ENCODE results near the gene FADS2. TPM values are rescaled to one million over a fixed set of nuclear protein-coding genes. Genes with fewer than 3 reads are reported as not detected.

The FADS2 gene
- total and polyA plus RNA-seq, 2 donors = 33.3 to 75.1 TPM

GRCh38 chr11:61820174-61820573 is 7.9 kb upstream of the FADS2 start:
- 88% methylated on average over 2 of the region's 2 CpGs for WGBS
- H3K36me3 ChIP-seq (ENCODE audit: insufficient read depth) = no peaks in the 10 kb centered on the region
- DNase-seq (ENCODE audit: extremely low spot score) = no peak
- no peaks in the 10 kb centered on the region for H3K4me1 ChIP-seq (ENCODE audit: insufficient read depth)
- no peak overlapping the region for H3K27ac ChIP-seq (ENCODE audit: low read depth)
- H3K4me3 ChIP-seq (ENCODE audit: low read depth, low read length) = no peak overlapping the region

- no peaks in the 10 kb centered on the region for H3K4me1 ChIP-seq (ENCODE audit: insufficient read depth)
- H3K4me3 ChIP-seq (ENCODE audit: low read depth, low read length) = peak overlapping the region; percentile 51
- DNase-seq (ENCODE audit: extremely low spot score) = no peak
- peak overlapping the region; percentile 12 for H3K27ac ChIP-seq (ENCODE audit: low read depth)
- WGBS = 14% methylated on average over 23 of the region's 23 CpGs
- H3K36me3 ChIP-seq (ENCODE audit: insufficient read depth) = no peaks in the 10 kb centered on the region
Observed at GRCh38 chr11:61826930-61827570, 1.1 kb upstream of the FADS2 start.

GRCh38 chr11:61828379-61828628 is 204 bp downstream of the FADS2 start:
- H3K4me3 ChIP-seq (ENCODE audit: low read depth, low read length) = peak overlapping the region; percentile 51
- peak overlapping the region; percentile 50 for H3K27ac ChIP-seq (ENCODE audit: low read depth)
- no peak for DNase-seq (ENCODE audit: extremely low spot score)
- no peaks in the 10 kb centered on the region for H3K4me1 ChIP-seq (ENCODE audit: insufficient read depth)
- whole genome bisulfite sequencing = under 1% methylated on average over 16 of the region's 16 CpGs
- no peaks in the 10 kb centered on the region for H3K36me3 ChIP-seq (ENCODE audit: insufficient read depth)

- Histone ChIP-seq H3K27ac (ENCODE audit: low read depth) (peak overlapping the region; percentile 50), H3K36me3 (ENCODE audit: insufficient read depth) (no peaks in the 10 kb centered on the region), H3K4me3 (ENCODE audit: low read depth, low read length) (peak overlapping the region; percentile 51), H3K4me1 (ENCODE audit: insufficient read depth) (no peaks in the 10 kb centered on the region)
- WGBS = 2% methylated on average over 55 of the region's 55 CpGs
- DNase-seq (ENCODE audit: extremely low spot score) = no peak
Observed at GRCh38 chr11:61828629-61829407, 718 bp downstream of the FADS2 start.

- 62% methylated on average over 4 of the region's 4 CpGs for WGBS
- Histone ChIP-seq H3K4me1 (ENCODE audit: insufficient read depth) (no peaks in the 10 kb centered on the region), H3K36me3 (ENCODE audit: insufficient read depth) (no peaks in the 10 kb centered on the region), H3K4me3 (ENCODE audit: low read depth, low read length) (no peak overlapping the region), H3K27ac (ENCODE audit: low read depth) (no peak overlapping the region)
- no peak for DNase-seq (ENCODE audit: extremely low spot score)
Observed at GRCh38 chr11:61829806-61830205, 1.7 kb downstream of the FADS2 start.

- H3K4me1 ChIP-seq (ENCODE audit: insufficient read depth) = no peaks in the 10 kb centered on the region
- no peak overlapping the region for H3K27ac ChIP-seq (ENCODE audit: low read depth)
- DNase-seq (ENCODE audit: extremely low spot score) = no peak
- no peaks in the 10 kb centered on the region for H3K36me3 ChIP-seq (ENCODE audit: insufficient read depth)
- H3K4me3 ChIP-seq (ENCODE audit: low read depth, low read length) = no peak overlapping the region
- 16% methylated on average over 8 of the region's 8 CpGs for WGBS
Observed at GRCh38 chr11:61830237-61831105, 2.4 kb downstream of the FADS2 start.

- no peak for DNase-seq (ENCODE audit: extremely low spot score)
- Histone ChIP-seq H3K36me3 (ENCODE audit: insufficient read depth) (no peaks in the 10 kb centered on the region), H3K4me1 (ENCODE audit: insufficient read depth) (no peaks in the 10 kb centered on the region), H3K27ac (ENCODE audit: low read depth) (no peak overlapping the region), H3K4me3 (ENCODE audit: low read depth, low read length) (no peak overlapping the region)
- whole genome bisulfite sequencing = 84% methylated on average over 4 of the region's 4 CpGs
Observed at GRCh38 chr11:61832207-61832606, 4.1 kb downstream of the FADS2 start.

- no peak overlapping the region for H3K4me3 ChIP-seq (ENCODE audit: low read depth, low read length)
- H3K4me1 ChIP-seq (ENCODE audit: insufficient read depth) = no peaks in the 10 kb centered on the region
- 75% methylated on average over 7 of the region's 7 CpGs for WGBS
- no peaks in the 10 kb centered on the region for H3K36me3 ChIP-seq (ENCODE audit: insufficient read depth)
- DNase-seq (ENCODE audit: extremely low spot score) = no peak
- no peak overlapping the region for H3K27ac ChIP-seq (ENCODE audit: low read depth)
Observed at GRCh38 chr11:61832754-61833153, 4.7 kb downstream of the FADS2 start.

GRCh38 chr11:61833471-61833870 is 5.4 kb downstream of the FADS2 start:
- no peak for DNase-seq (ENCODE audit: extremely low spot score)
- no peak overlapping the region for H3K4me3 ChIP-seq (ENCODE audit: low read depth, low read length)
- 81% methylated on average over 11 of the region's 11 CpGs for WGBS
- no peaks in the 10 kb centered on the region for H3K4me1 ChIP-seq (ENCODE audit: insufficient read depth)
- no peaks in the 10 kb centered on the region for H3K36me3 ChIP-seq (ENCODE audit: insufficient read depth)
- no peak overlapping the region for H3K27ac ChIP-seq (ENCODE audit: low read depth)

GRCh38 chr11:61833926-61834277 is 5.8 kb downstream of the FADS2 start:
- H3K4me3 ChIP-seq (ENCODE audit: low read depth, low read length) = no peak overlapping the region
- WGBS = 89% methylated on average over 12 of the region's 12 CpGs
- H3K36me3 ChIP-seq (ENCODE audit: insufficient read depth) = no peaks in the 10 kb centered on the region
- no peak for DNase-seq (ENCODE audit: extremely low spot score)
- H3K4me1 ChIP-seq (ENCODE audit: insufficient read depth) = no peaks in the 10 kb centered on the region
- peak overlapping the region; percentile 55 for H3K27ac ChIP-seq (ENCODE audit: low read depth)

GRCh38 chr11:61834278-61835048 is 6.4 kb downstream of the FADS2 start:
- H3K4me1 ChIP-seq (ENCODE audit: insufficient read depth) = no peaks in the 10 kb centered on the region
- no peaks in the 10 kb centered on the region for H3K36me3 ChIP-seq (ENCODE audit: insufficient read depth)
- peak overlapping the region; percentile 65 for H3K27ac ChIP-seq (ENCODE audit: low read depth)
- DNase-seq (ENCODE audit: extremely low spot score) = no peak
- WGBS = 45% methylated on average over 12 of the region's 12 CpGs
- no peak overlapping the region for H3K4me3 ChIP-seq (ENCODE audit: low read depth, low read length)

GRCh38 chr11:61836193-61836592 is 8.1 kb downstream of the FADS2 start:
- H3K4me3 ChIP-seq (ENCODE audit: low read depth, low read length) = no peak overlapping the region
- 94% methylated on average over 8 of the region's 8 CpGs for WGBS
- DNase-seq (ENCODE audit: extremely low spot score) = no peak
- no peaks in the 10 kb centered on the region for H3K36me3 ChIP-seq (ENCODE audit: insufficient read depth)
- H3K27ac ChIP-seq (ENCODE audit: low read depth) = no peak overlapping the region
- H3K4me1 ChIP-seq (ENCODE audit: insufficient read depth) = no peaks in the 10 kb centered on the region

- no peaks in the 10 kb centered on the region for H3K4me1 ChIP-seq (ENCODE audit: insufficient read depth)
Observed at GRCh38 chr11:61837411-61838005, 9.4 kb downstream of the FADS2 start.

More at GRCh38 chr11:61837411-61838005, 9.4 kb downstream of the FADS2 start:
- WGBS = 93% methylated on average over 15 of the region's 15 CpGs
- no peak for DNase-seq (ENCODE audit: extremely low spot score)
- Histone ChIP-seq H3K27ac (ENCODE audit: low read depth) (no peak overlapping the region), H3K36me3 (ENCODE audit: insufficient read depth) (no peaks in the 10 kb centered on the region), H3K4me3 (ENCODE audit: low read depth, low read length) (no peak overlapping the region)

All from urinary bladder (tissue), 4 donors.